ENCODE results near the gene ZNF597. TPM values are rescaled to one million over a fixed set of nuclear protein-coding genes. Genes with fewer than 3 reads are reported as not detected.

ZNF597 gene
- total RNA-seq, 1 experiment from 2014 or later: 3.2 TPM

- H3K9me3 ChIP-seq (ENCODE audit: control insufficient read depth in 1 of 2, insufficient read depth in 1 of 2, low read depth in 1 of 2, low read length in 2 of 2): 0 out of 4 replicates have a peak, but pooled peaks cover 0 to 4% of the 10 kb centered on the region in 2 experiments
- ATAC-seq: no peak
- TF ChIP-seq, protein P1, sequence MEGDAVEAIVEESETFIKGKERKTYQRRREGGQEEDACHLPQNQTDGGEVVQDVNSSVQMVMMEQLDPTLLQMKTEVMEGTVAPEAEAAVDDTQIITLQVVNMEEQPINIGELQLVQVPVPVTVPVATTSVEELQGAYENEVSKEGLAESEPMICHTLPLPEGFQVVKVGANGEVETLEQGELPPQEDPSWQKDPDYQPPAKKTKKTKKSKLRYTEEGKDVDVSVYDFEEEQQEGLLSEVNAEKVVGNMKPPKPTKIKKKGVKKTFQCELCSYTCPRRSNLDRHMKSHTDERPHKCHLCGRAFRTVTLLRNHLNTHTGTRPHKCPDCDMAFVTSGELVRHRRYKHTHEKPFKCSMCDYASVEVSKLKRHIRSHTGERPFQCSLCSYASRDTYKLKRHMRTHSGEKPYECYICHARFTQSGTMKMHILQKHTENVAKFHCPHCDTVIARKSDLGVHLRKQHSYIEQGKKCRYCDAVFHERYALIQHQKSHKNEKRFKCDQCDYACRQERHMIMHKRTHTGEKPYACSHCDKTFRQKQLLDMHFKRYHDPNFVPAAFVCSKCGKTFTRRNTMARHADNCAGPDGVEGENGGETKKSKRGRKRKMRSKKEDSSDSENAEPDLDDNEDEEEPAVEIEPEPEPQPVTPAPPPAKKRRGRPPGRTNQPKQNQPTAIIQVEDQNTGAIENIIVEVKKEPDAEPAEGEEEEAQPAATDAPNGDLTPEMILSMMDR (IDR thresholded peaks at IDR 0.05 in 2 of 3, conservative IDR thresholded peaks at IDR 0.05 in 1 of 3; ENCODE audit: borderline replicate concordance in 1 of 3, insufficient read depth in 1 of 3, low read depth in 2 of 3, low read length in 2 of 3): no peak
- TF ChIP-seq POLR2AphosphoS5 (IDR thresholded peaks at IDR 0.05; ENCODE audit: low read depth, low read length) (no peak), JUND (IDR thresholded peaks at IDR 0.05) (no peak), CEBPB (IDR thresholded peaks at IDR 0.05; ENCODE audit: low read depth) (no peak), POLR2A (IDR thresholded peaks at IDR 0.05; ENCODE audit: borderline replicate concordance, extremely low read depth, insufficient read depth, insufficient read length) (no peak), FOSL1 (IDR thresholded peaks at IDR 0.05; ENCODE audit: low read depth) (no peak), SIN3A (IDR thresholded peaks at IDR 0.05; ENCODE audit: low read depth) (no peak), EZH2 (IDR thresholded peaks at IDR 0.05) (no peak), ZFX (IDR thresholded peaks at IDR 0.05) (no peak), SRF (IDR thresholded peaks at IDR 0.05; ENCODE audit: low read depth) (no peak), TCF7L2 (IDR thresholded peaks at IDR 0.05; ENCODE audit: borderline replicate concordance, extremely low read depth, insufficient read depth, insufficient read length) (no peak), CBX3 (IDR thresholded peaks at IDR 0.05; ENCODE audit: low read depth) (no peak), EGR1 (IDR thresholded peaks at IDR 0.05; ENCODE audit: low read depth) (no peak), SP1 (IDR thresholded peaks at IDR 0.05; ENCODE audit: low read depth) (no peak), ELF1 (IDR thresholded peaks at IDR 0.05; ENCODE audit: borderline replicate concordance, low read depth) (no peak), MAX (IDR thresholded peaks at IDR 0.05) (no peak), EZH2phosphoT487 (IDR thresholded peaks at IDR 0.05; ENCODE audit: borderline replicate concordance) (no peak), RAD21 (IDR thresholded peaks at IDR 0.05; ENCODE audit: low read depth) (no peak), ZNF274 (IDR thresholded peaks at IDR 0.05; ENCODE audit: low read depth, low read length) (no peak)
- TF ChIP-seq, protein P2, sequence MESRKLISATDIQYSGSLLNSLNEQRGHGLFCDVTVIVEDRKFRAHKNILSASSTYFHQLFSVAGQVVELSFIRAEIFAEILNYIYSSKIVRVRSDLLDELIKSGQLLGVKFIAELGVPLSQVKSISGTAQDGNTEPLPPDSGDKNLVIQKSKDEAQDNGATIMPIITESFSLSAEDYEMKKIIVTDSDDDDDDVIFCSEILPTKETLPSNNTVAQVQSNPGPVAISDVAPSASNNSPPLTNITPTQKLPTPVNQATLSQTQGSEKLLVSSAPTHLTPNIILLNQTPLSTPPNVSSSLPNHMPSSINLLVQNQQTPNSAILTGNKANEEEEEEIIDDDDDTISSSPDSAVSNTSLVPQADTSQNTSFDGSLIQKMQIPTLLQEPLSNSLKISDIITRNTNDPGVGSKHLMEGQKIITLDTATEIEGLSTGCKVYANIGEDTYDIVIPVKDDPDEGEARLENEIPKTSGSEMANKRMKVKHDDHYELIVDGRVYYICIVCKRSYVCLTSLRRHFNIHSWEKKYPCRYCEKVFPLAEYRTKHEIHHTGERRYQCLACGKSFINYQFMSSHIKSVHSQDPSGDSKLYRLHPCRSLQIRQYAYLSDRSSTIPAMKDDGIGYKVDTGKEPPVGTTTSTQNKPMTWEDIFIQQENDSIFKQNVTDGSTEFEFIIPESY (IDR thresholded peaks at IDR 0.05; ENCODE audit: extremely low read depth, insufficient replicate concordance, low read length): no peak
- no TSS peak for BruUV-seq (replicated peaks)
- no peaks in the 10 kb centered on the region for H3K27me3 ChIP-seq (ENCODE audit: insufficient read depth, low read length)
- no peak overlapping the region for H3K9ac ChIP-seq (ENCODE audit: low read length)
- H4K20me1 ChIP-seq (ENCODE audit: insufficient read depth): no peaks in the 10 kb centered on the region
- H3K36me3 ChIP-seq (ENCODE audit: control insufficient read depth in 1 of 2, insufficient read depth in 2 of 2, low read length in 2 of 2): peaks cover 4 to 14% of the 10 kb centered on the region in 2 experiments; a peak in 3 of 4 replicates
- no peak overlapping the region for H3K4me2 ChIP-seq (ENCODE audit: low read length)
- no peak overlapping the region for H3K27ac ChIP-seq (ENCODE audit: low read depth, low read length)
- H3K4me1 ChIP-seq (ENCODE audit: control insufficient read depth in 1 of 2, insufficient read depth in 2 of 2, low read length in 2 of 2): peaks cover 0 to 9% of the 10 kb centered on the region in 2 experiments; a peak in 1 of 4 replicates
- ChIA-PET CTCF (no interaction called here), RAD21 (ENCODE audit: low non-redundant PET in 1 of 2, low total read pairs in 2 of 2, uncharacterized antibody in 2 of 2, unreplicated experiment in 2 of 2) (no interaction called here), POLR2A (no interaction called here)
- no peaks in the 10 kb centered on the region for H3K9me2 ChIP-seq (ENCODE audit: insufficient read depth)
- peaks cover 38% of the 10 kb centered on the region for H3K79me2 ChIP-seq (ENCODE audit: insufficient read depth, low read length)
- intact Hi-C loops (cut with micrococcal nuclease): loop anchor here (10.0 kb wide), 1 partner anchor 175 kb away; no protein-coding TSS in a partner anchor
- no peak for DNase-seq (ENCODE audit: low read depth, low spot score)
- H2AFZ ChIP-seq (ENCODE audit: low read depth, low read length, poor library complexity, severe bottlenecking): no peak overlapping the region
- H3K4me3 ChIP-seq (replicated peaks in 1 of 2; ENCODE audit: low read depth in 1 of 2, low read length in 2 of 2): no peak overlapping the region
Measured at GRCh38 chr16:3439637-3440036, 3.7 kb downstream of the ZNF597 start.
